Natural killer cell (primary cell): ENCODE results near the gene DPYD. TPM values are rescaled to one million over a fixed set of nuclear protein-coding genes. Genes with fewer than 3 reads are reported as not detected.

ENCODE experiments used
- ATAC-seq, 3 donors: fragments of 150-1000 bp in 2 of 3; fragments of 200-7000 bp in 1 of 3; cut with Tn5 transposase; 1 replicate in 1 of 3; 2 replicates in 2 of 3; pipeline ENCODE4 v1.10.0; 2021; ENCODE audit warnings: mild to moderate bottlenecking in 2 of 3, moderate library complexity in 2 of 3
- DNase-seq, 2 donors: peaks; one replicate each; pipeline versions ENCODE4 v3.0.0 to v3.0.0-alpha.2; 2013 to 2021; ENCODE audit warnings: mixed read lengths in 1 of 2
- H3K27ac ChIP-seq: one replicate; pipeline ENCODE4 v1.5.1; 2013; ENCODE audit warnings: mild to moderate bottlenecking, low read length
- H3K27me3 ChIP-seq: one replicate; pipeline ENCODE4 v1.6.1; 2013; ENCODE audit warnings: low read length; ENCODE audit not compliant: control insufficient read depth, insufficient read depth
- H3K36me3 ChIP-seq: one replicate; pipeline ENCODE4 v1.6.1; 2013; ENCODE audit warnings: low read length; ENCODE audit not compliant: control insufficient read depth, insufficient read depth
- H3K4me1 ChIP-seq: one replicate; pipeline ENCODE4 v1.6.1; 2013; ENCODE audit warnings: low read length; ENCODE audit not compliant: control insufficient read depth, insufficient read depth
- H3K4me3 ChIP-seq: one replicate; pipeline ENCODE4 v1.5.1; 2013; ENCODE audit warnings: low read length
- H3K9me3 ChIP-seq: one replicate; pipeline ENCODE4 v1.6.1; 2013; ENCODE audit warnings: low read length; ENCODE audit not compliant: control insufficient read depth, insufficient read depth
- H3K27ac Mint-ChIP-seq, 2 donors: one replicate each; pipeline ENCODE4 v1.8.0; 2022; ENCODE audit warnings: mild to moderate bottlenecking in 2 of 2, mixed read lengths in 2 of 2, moderate library complexity in 1 of 2
- H3K27me3 Mint-ChIP-seq, 2 donors: one replicate each; pipeline ENCODE4 v1.8.0; 2022; ENCODE audit warnings: low read depth in 2 of 2, mixed read lengths in 2 of 2
- H3K36me3 Mint-ChIP-seq: one replicate; pipeline ENCODE4 v1.8.0; 2022; ENCODE audit warnings: mixed read lengths
- H3K4me1 Mint-ChIP-seq, 2 donors: one replicate each; pipeline ENCODE4 v1.8.0; 2022; ENCODE audit warnings: mixed read lengths in 2 of 2
- H3K4me3 Mint-ChIP-seq: one replicate; pipeline ENCODE4 v1.8.0; 2022; ENCODE audit warnings: mild to moderate bottlenecking, moderate library complexity, mixed read lengths
- H3K9me3 Mint-ChIP-seq, 2 donors: one replicate each; pipeline ENCODE4 v1.8.0; 2022; ENCODE audit warnings: mixed read lengths in 2 of 2
- CTCF ChIP-seq: fragments of 200-600 bp; IDR thresholded peaks from one replicate; pipeline ENCODE4 v1.8.0; 2022; ENCODE audit warnings: antibody characterized with exemption
- WGBS: methylation state at CpG from one replicate; pipeline ENCODE4 v1.1.7; 2013; ENCODE audit warnings: missing lambda C conversion rate; ENCODE audit not compliant: insufficient coverage; 5-methylcytosine and 5-hydroxymethylcytosine counted together
- intact Hi-C: fragments of 100-400 bp; cut with micrococcal nuclease; formaldehyde crosslinking; loops from one replicate; pipeline ENCODE4 v1.14.2; 2022
- total RNA-seq, 4 donors: library from RNA; stranded (reverse); fragments of 120-200 nt in 1 of 4; gene quantifications; one replicate each; pipeline versions ENCODE4 v1.2.3 to v1.2.4, GENCODE V29; 2013 to 2022

Gene DPYD
- total RNA-seq, 3 donors from 2014 or later (not counting 1 experiment from before 2014, with no cell fraction given) = 56.6 to 66.7 (median 56.9) TPM

GRCh38 chr1:97761637-97762036 lies 159.2 kb downstream of the DPYD start:
- intact Hi-C loops = no loop called here
- Histone ChIP-seq H3K9me3 (no peaks in the 10 kb centered on the region), H3K36me3 (no peaks in the 10 kb centered on the region), H3K4me1 (no peaks in the 10 kb centered on the region), H3K4me3 (no peak overlapping the region), H3K27me3 (no peaks in the 10 kb centered on the region), H3K27ac (no peak overlapping the region)
- no peak for TF ChIP-seq CTCF
- DNase-seq (no peak), ATAC-seq (no peak)
- Mint-ChIP-seq H3K27me3 (no peaks in the 10 kb centered on the region), H3K4me3 (no peak overlapping the region), H3K27ac (no peak overlapping the region), H3K4me1 (peaks cover 18 to 47% of the 10 kb centered on the region in 2 donors), H3K36me3 (no peaks in the 10 kb centered on the region), H3K9me3 (peaks cover 0 to 2% of the 10 kb centered on the region in 2 donors)
- WGBS = 88% methylated on average over 1 of the region's 1 CpG

GRCh38 chr1:97759078-97759477 lies 161.8 kb downstream of the DPYD start:
- peaks cover 21 to 50% of the 10 kb centered on the region in 2 donors for H3K4me1 Mint-ChIP-seq
- H3K27ac Mint-ChIP-seq = no peak overlapping the region
- DNase-seq = no peak
- no peak for ATAC-seq
- no peak for TF ChIP-seq CTCF
- Histone ChIP-seq H3K9me3 (no peaks in the 10 kb centered on the region), H3K4me3 (no peak overlapping the region), H3K4me1 (no peaks in the 10 kb centered on the region), H3K36me3 (no peaks in the 10 kb centered on the region), H3K27me3 (no peaks in the 10 kb centered on the region), H3K27ac (no peak overlapping the region)
- no peaks in the 10 kb centered on the region for H3K27me3 Mint-ChIP-seq
- H3K36me3 Mint-ChIP-seq = no peaks in the 10 kb centered on the region
- WGBS = 98% methylated on average over 2 of the region's 2 CpGs
- intact Hi-C loops = no loop called here
- H3K9me3 Mint-ChIP-seq = peaks cover 0 to 2% of the 10 kb centered on the region in 2 donors
- H3K4me3 Mint-ChIP-seq = no peak overlapping the region

GRCh38 chr1:97758541-97759057 lies 162.2 kb downstream of the DPYD start:
- Mint-ChIP-seq H3K4me3 (no peak overlapping the region), H3K27ac (no peak overlapping the region), H3K36me3 (no peaks in the 10 kb centered on the region), H3K4me1 (peaks cover 21 to 47% of the 10 kb centered on the region in 2 donors), H3K9me3 (peaks cover 0 to 2% of the 10 kb centered on the region in 2 donors), H3K27me3 (no peaks in the 10 kb centered on the region)
- Histone ChIP-seq H3K27me3 (no peaks in the 10 kb centered on the region), H3K4me3 (no peak overlapping the region), H3K9me3 (no peaks in the 10 kb centered on the region), H3K36me3 (no peaks in the 10 kb centered on the region), H3K27ac (no peak overlapping the region), H3K4me1 (no peaks in the 10 kb centered on the region)
- ATAC-seq (no peak), DNase-seq (no peak)
- no peak for TF ChIP-seq CTCF
- WGBS = no CpG with 5 or more reads among the region's 1 CpG
- intact Hi-C loops = no loop called here

- no peak for ATAC-seq
- intact Hi-C loops = no loop called here
- no peak overlapping the region for H3K27ac Mint-ChIP-seq
Measured at GRCh38 chr1:97745912-97746311, 174.9 kb downstream of the DPYD start.

More at GRCh38 chr1:97745912-97746311, 174.9 kb downstream of the DPYD start:
- TF ChIP-seq CTCF = no peak
- H3K36me3 ChIP-seq = no peaks in the 10 kb centered on the region
- Mint-ChIP-seq H3K36me3 (no peaks in the 10 kb centered on the region), H3K9me3 (no peaks in the 10 kb centered on the region), H3K27me3 (no peaks in the 10 kb centered on the region), H3K4me1 (peaks cover 8 to 23% of the 10 kb centered on the region in 2 donors), H3K4me3 (no peak overlapping the region)
- H3K27ac ChIP-seq = no peak overlapping the region
- H3K4me3 ChIP-seq = no peak overlapping the region
- H3K9me3 ChIP-seq = no peaks in the 10 kb centered on the region
- H3K4me1 ChIP-seq = no peaks in the 10 kb centered on the region
- DNase-seq = no peak
- H3K27me3 ChIP-seq = no peaks in the 10 kb centered on the region
